GM23338 (cell line): ENCODE data around the gene CALML5. TPM values are rescaled to one million over a fixed set of nuclear protein-coding genes. Genes with fewer than 3 reads are reported as not detected.

ENCODE experiments used
- ATAC-seq: fragments of 200-7000 bp; cut with Tn5 transposase; 3 replicates; pipeline ENCODE4 v1.9.1; 2020
- DNase-seq: peaks from one replicate; pipeline ENCODE4 v3.0.0-alpha.2; 2015; ENCODE audit warnings: low spot score
- H2AFZ ChIP-seq: fragments of 200-600 bp; sonication (generic); 2 replicates; pipeline ENCODE4 v1.8.0; 2016; ENCODE audit warnings: antibody characterized with exemption, mild to moderate bottlenecking, moderate library complexity
- H3F3A ChIP-seq: fragments of 200-600 bp; sonication (generic); replicated peaks from 2 replicates; pipeline ENCODE4 v1.8.0; 2017; ENCODE audit warnings: antibody characterized with exemption, mixed run types, low read depth
- H3K27ac ChIP-seq: fragments of 200-600 bp; sonication (generic); 2 replicates; pipeline ENCODE4 v1.6.1; 2016; ENCODE audit warnings: low read depth
- H3K27me3 ChIP-seq: fragments of 200-600 bp; sonication (generic); 2 replicates; pipeline ENCODE4 v1.8.0; 2016; ENCODE audit warnings: mild to moderate bottlenecking, mixed run types, moderate library complexity; ENCODE audit not compliant: insufficient read depth
- H3K36me3 ChIP-seq: fragments of 200-600 bp; sonication (generic); 2 replicates; pipeline ENCODE4 v1.8.0; 2016; ENCODE audit warnings: mild to moderate bottlenecking; ENCODE audit not compliant: insufficient read depth
- H3K4me1 ChIP-seq: fragments of 200-600 bp; sonication (generic); 2 replicates; pipeline ENCODE4 v1.8.0; 2016; ENCODE audit warnings: mild to moderate bottlenecking, moderate library complexity; ENCODE audit not compliant: insufficient read depth
- H3K4me2 ChIP-seq: fragments of 200-600 bp; sonication (generic); 2 replicates; pipeline ENCODE4 v1.7.1; 2017; ENCODE audit warnings: mixed run types
- H3K4me3 ChIP-seq: fragments of 200-600 bp; sonication (generic); 2 replicates; pipeline ENCODE4 v1.6.1; 2016; ENCODE audit warnings: mixed run types
- H3K79me2 ChIP-seq: fragments of 200-600 bp; sonication (generic); replicated peaks from 2 replicates; pipeline ENCODE4 v1.8.0; 2017; ENCODE audit warnings: mild to moderate bottlenecking; ENCODE audit not compliant: insufficient read depth
- H3K9me2 ChIP-seq: fragments of 200-600 bp; sonication (generic); 2 replicates; pipeline ENCODE4 v1.8.0; 2017; ENCODE audit not compliant: insufficient read depth
- H4K20me1 ChIP-seq: fragments of 200-600 bp; sonication (generic); replicated peaks from 2 replicates; pipeline ENCODE4 v1.8.0; 2017; ENCODE audit warnings: mild to moderate bottlenecking; ENCODE audit not compliant: insufficient read depth
- H3K27ac Mint-ChIP-seq: 2 replicates; pipeline ENCODE4 v1.8.0; 2020; ENCODE audit warnings: inconsistent platforms, mild to moderate bottlenecking, moderate library complexity, mixed read lengths
- H3K27me3 Mint-ChIP-seq: 3 replicates; pipeline ENCODE4 v1.8.0; 2022; ENCODE audit warnings: low read depth, mild to moderate bottlenecking, moderate library complexity, mixed read lengths, inconsistent platforms; ENCODE audit not compliant: insufficient read depth, poor library complexity
- H3K36me3 Mint-ChIP-seq: 3 replicates; pipeline ENCODE4 v1.8.0; 2021; ENCODE audit warnings: low read depth, mild to moderate bottlenecking, inconsistent platforms, moderate library complexity, mixed read lengths
- H3K4me1 Mint-ChIP-seq: 3 replicates; pipeline ENCODE4 v1.8.0; 2020; ENCODE audit warnings: mild to moderate bottlenecking, inconsistent platforms, mixed read lengths
- H3K4me3 Mint-ChIP-seq: 3 replicates; pipeline ENCODE4 v1.8.0; 2021; ENCODE audit warnings: moderate library complexity, mild to moderate bottlenecking, inconsistent platforms, mixed read lengths
- H3K9me3 Mint-ChIP-seq: 3 replicates; pipeline ENCODE4 v1.8.0; 2020; ENCODE audit warnings: moderate library complexity, mild to moderate bottlenecking, inconsistent platforms, mixed read lengths
- CREB1 ChIP-seq: fragments of 250-450 bp; sonication (Bioruptor Pico); IDR thresholded peaks from 2 replicates; pipeline ENCODE4 v1.5.0; 2020; ENCODE audit warnings: low read depth, mild to moderate bottlenecking, moderate library complexity
- CTCF ChIP-seq, 2 experiments: fragments of 200-600 bp in 1 of 2; sonication (generic) in 1 of 2; conservative IDR thresholded peaks; 2 replicates each; pipeline versions ENCODE4 v1.5.1 to v1.6.1; 2016 to 2017; ENCODE audit warnings: antibody characterized with exemption in 2 of 2, low read depth in 2 of 2, mild to moderate bottlenecking in 2 of 2, moderate library complexity in 1 of 2
- ETS1 ChIP-seq: IDR thresholded peaks from 2 replicates; pipeline ENCODE4 v1.6.1; 2016; ENCODE audit warnings: antibody characterized with exemption
- EZH2 ChIP-seq: fragments of 200-600 bp; sonication (generic); IDR thresholded peaks from one replicate; pipeline ENCODE4 v1.8.0; 2017; ENCODE audit warnings: antibody characterized with exemption, mild to moderate bottlenecking, low read depth; ENCODE audit not compliant: unreplicated experiment
- EZH2phosphoT487 ChIP-seq: fragments of 200-600 bp; sonication (generic); IDR thresholded peaks from one replicate; pipeline ENCODE4 v1.8.1; 2018; ENCODE audit warnings: antibody characterized with exemption; ENCODE audit not compliant: unreplicated experiment
- JUNB ChIP-seq: IDR thresholded peaks from one replicate; pipeline ENCODE4 v1.6.1; 2016; ENCODE audit warnings: antibody characterized with exemption; ENCODE audit not compliant: unreplicated experiment
- NANOG ChIP-seq: IDR thresholded peaks from 2 replicates; pipeline ENCODE4 v1.6.1; 2016; ENCODE audit warnings: antibody characterized with exemption, borderline replicate concordance
- POLR2AphosphoS5 ChIP-seq: IDR thresholded peaks from 2 replicates; pipeline ENCODE4 v1.6.1; 2016; ENCODE audit warnings: antibody characterized with exemption, low read depth
- REST ChIP-seq: IDR thresholded peaks from one replicate; pipeline ENCODE4 v1.6.1; 2018; ENCODE audit warnings: antibody characterized with exemption; ENCODE audit not compliant: unreplicated experiment
- STAT1 ChIP-seq: IDR thresholded peaks from one replicate; pipeline ENCODE4 v1.6.1; 2016; ENCODE audit warnings: antibody characterized with exemption; ENCODE audit not compliant: unreplicated experiment
- ZNF114 ChIP-seq: fragments of 250-450 bp; sonication (Bioruptor Pico); IDR thresholded peaks from 2 replicates; pipeline ENCODE4 v1.5.0; 2020; ENCODE audit warnings: mild to moderate bottlenecking, moderate library complexity
- ZNF331 ChIP-seq: fragments of 250-450 bp; sonication (Bioruptor Pico); IDR thresholded peaks from 2 replicates; pipeline ENCODE4 v1.5.0; 2020; ENCODE audit warnings: low read depth, mild to moderate bottlenecking, moderate library complexity
- ZNF462 ChIP-seq: fragments of 250-450 bp; sonication (Bioruptor Pico); IDR thresholded peaks from 2 replicates; pipeline ENCODE4 v1.5.0; 2020; ENCODE audit warnings: mild to moderate bottlenecking, moderate library complexity
- polyA plus RNA-seq: library from polyadenylated mRNA; unstranded; fragments of >200 nt; fragmentation: Nextera tagmentation; extraction: Ambion mirVana; gene quantifications from 2 replicates; pipeline ENCODE4 v1.2.1, GENCODE V29; 2016
- total RNA-seq: library from RNA; depleted of rRNA; stranded (reverse); fragments of >200 nt; shearing (Covaris generic); gene quantifications from 2 replicates; pipeline ENCODE4 v1.2.3, GENCODE V29; 2014

Gene CALML5
- total and polyA plus RNA-seq, 2 experiments from 2014 or later = 0.40 TPM; not detected in 1

GRCh38 chr10:5536486-5537081, 37.2 kb upstream of the CALML5 start:
- Mint-ChIP-seq H3K27ac (no peak overlapping the region), H3K4me1 (peaks cover 3% of the 10 kb centered on the region), H3K4me3 (no peak overlapping the region), H3K36me3 (no peaks in the 10 kb centered on the region; the same call in 2 of the 3 replicates), H3K27me3 (peaks cover 9% of the 10 kb centered on the region), H3K9me3 (0 out of 3 replicates have a peak, but pooled peaks cover 5% of the 10 kb centered on the region)
- no peaks in the 10 kb centered on the region for H3K9me2 ChIP-seq
- H3K27ac ChIP-seq = no peak overlapping the region
- no peaks in the 10 kb centered on the region for H4K20me1 ChIP-seq
- no peak overlapping the region for H2AFZ ChIP-seq
- H3F3A ChIP-seq = no peaks in the 10 kb centered on the region
- H3K27me3 ChIP-seq = no peaks in the 10 kb centered on the region
- no peaks in the 10 kb centered on the region for H3K79me2 ChIP-seq
- no peak overlapping the region for H3K4me3 ChIP-seq
- TF ChIP-seq EZH2 = no peak
- TF ChIP-seq ZNF462 = no peak
- no peak for TF ChIP-seq CREB1 (CRISPR knock-in tag)
- TF ChIP-seq NANOG = no peak
- TF ChIP-seq STAT1 = no peak
- TF ChIP-seq JUNB = no peak
- TF ChIP-seq ETS1 = no peak
- TF ChIP-seq ZNF331 (CRISPR knock-in tag) = no peak
- TF ChIP-seq CTCF (conservative IDR thresholded peaks at IDR 0.05; ENCODE audit: low read depth in 2 of 2) = no peak
- no peak for TF ChIP-seq POLR2AphosphoS5
- TF ChIP-seq EZH2phosphoT487 = no peak
- TF ChIP-seq REST = no peak
- no peak for TF ChIP-seq ZNF114 (CRISPR knock-in tag)
- DNase-seq (no peak), ATAC-seq (no peak)
- H3K4me1 ChIP-seq = no peaks in the 10 kb centered on the region
- H3K36me3 ChIP-seq = no peaks in the 10 kb centered on the region; the same call in 1 of the 2 replicates
- H3K4me2 ChIP-seq = no peak overlapping the region
